GM19239 (cell line): ENCODE data around the gene CELF4.

ENCODE experiments used
- DNase-seq: peaks from one replicate; pipeline ENCODE4 v3.0.0; 2011; ENCODE audit warnings: low spot score; ENCODE audit not compliant: insufficient read length
- FAIRE-seq: peaks from 2 replicates; lab custom pipeline; 2011; peaks lifted over from hg19 to GRCh38; lab: Jason Lieb, UNC

Gene CELF4

DNA sequence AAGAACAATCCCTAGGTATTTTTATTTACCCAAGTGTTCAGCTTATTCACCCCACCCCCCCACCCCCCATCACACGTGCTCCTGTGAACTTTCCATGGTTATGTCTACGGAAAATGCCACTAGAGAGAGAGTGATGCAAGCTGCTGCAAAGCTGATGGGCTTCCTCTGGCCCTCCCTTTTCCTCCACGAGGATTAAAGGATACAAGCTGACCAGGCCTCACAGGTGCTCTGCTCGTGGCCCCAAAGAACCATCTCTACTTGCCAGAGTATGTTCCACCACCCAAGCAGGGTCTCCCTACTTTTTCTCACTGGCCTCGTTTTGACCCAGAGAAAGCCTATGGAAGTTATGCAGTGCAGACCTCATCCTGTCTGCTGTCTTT, 342.6 kb downstream of the CELF4 start:
- DNase-seq (no peak), FAIRE-seq (no peak)

DNA sequence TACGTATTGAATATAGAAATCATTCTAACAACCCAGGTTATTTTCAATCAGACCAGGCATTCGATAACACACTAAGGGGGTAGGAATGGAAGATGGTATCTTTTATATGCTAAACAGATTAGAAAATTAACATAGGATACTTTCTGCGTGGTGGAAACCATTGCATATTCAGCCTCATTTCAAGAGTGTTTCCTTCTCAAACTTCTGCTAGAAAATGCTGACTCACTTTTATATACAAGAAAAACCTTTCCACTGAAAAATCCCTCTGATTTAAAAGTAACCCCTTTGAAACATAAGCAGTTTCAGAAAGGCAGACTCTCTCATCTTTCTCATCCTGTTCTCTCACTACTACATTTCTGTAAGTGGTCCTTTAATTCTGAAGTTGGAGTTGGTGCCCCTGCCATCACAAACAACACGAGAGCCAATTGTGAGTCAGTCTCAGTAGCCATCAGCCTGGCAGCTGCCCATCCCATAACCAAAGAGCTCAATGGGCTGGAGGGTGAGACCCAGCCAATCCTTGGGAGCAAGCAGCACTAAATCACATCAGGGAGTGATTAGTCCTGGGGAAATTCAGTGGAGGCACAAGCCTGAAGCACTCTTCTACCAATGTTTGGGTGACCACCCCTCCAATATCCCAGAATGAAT, 343.1 kb downstream of the CELF4 start:
- FAIRE-seq (no peak), DNase-seq (no peak)

DNA sequence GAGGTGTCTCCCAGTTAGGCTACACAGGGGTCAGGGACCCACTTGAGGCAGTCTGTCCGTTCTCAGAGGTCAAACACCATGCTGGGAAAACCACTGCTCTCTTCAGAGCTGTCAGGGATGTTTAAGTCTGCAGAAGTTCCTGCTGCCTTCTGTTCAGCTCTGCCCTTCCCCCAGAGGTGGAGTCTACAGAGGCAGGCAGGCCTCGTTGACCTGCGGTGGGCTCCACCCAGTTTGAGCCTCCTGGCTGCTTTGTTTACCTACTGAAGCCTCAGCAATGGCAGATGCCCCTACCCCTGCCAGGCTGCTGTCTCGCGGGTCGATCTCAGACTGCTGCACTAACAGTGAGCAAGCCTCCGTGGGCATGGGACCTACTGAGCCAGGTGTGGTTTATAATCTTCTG, 346.3 kb downstream of the CELF4 start:
- no peak for DNase-seq
- no peak for FAIRE-seq

DNA sequence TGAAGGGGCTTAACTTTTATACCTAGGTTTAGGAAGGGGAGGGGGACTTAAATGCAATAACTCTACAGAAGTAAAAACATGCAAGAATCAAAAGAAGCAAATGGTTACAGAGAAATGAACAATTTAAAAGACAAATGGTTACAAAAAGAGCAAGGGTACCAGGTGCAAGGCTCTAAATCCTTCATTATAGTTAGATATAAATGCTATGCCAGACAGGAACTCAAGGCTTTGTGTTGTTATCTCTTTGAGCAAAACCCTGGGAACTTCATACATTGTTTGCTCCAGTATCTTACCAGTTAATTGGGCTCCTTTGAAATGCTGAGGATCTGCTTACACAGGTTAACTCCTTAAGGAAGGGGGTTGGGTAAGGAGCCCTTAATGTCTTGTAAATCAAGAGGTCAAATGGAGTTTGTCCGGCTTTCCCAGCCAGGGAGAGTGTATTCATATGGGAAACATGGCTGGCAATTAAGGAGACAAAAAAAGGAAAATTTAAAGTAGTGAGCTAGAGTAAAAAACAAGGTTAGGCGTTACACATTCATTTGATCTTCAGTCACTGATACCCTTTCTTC, 347.5 kb downstream of the CELF4 start:
- DNase-seq (no peak), FAIRE-seq (no peak)

DNA sequence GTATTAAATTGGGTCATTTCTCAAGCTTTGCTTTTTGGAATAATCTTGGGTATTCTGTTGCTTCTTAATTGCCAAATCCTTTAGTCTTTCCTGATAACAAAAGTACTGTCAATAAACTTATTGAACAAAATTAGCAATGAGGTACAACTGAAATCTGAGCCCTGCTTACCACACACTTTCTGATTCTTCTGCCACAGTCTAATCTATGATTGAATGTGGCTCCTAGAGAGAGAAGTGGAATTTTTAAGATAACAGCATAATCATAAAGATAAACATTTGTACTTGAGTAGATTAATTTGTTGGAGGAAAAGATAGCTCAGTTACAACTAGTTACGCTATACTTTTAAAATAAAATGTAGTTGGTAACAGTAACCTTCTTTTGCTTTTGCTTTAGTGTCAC, 354.8 kb downstream of the CELF4 start:
- FAIRE-seq (no peak), DNase-seq (no peak)

DNA sequence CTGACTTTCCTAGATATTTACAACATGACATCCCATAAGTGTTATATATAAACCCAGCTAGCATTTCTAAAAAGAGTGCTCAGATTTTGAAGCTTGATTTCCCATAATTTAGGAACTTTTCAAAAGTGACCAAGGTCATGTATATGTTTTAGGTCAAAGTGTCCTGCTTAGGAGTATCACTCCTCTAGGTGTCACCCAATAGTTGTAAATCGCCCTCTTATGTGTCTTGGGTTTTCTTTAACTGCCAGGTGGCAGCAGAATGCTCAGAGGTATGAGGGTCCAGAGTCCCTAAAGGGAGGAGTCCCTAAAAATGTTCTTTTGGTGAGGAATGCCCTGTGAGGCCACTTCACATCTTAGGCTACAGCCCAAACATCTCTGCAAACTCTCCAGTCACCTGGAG, 358.3 kb downstream of the CELF4 start:
- DNase-seq (no peak), FAIRE-seq (no peak)

DNA sequence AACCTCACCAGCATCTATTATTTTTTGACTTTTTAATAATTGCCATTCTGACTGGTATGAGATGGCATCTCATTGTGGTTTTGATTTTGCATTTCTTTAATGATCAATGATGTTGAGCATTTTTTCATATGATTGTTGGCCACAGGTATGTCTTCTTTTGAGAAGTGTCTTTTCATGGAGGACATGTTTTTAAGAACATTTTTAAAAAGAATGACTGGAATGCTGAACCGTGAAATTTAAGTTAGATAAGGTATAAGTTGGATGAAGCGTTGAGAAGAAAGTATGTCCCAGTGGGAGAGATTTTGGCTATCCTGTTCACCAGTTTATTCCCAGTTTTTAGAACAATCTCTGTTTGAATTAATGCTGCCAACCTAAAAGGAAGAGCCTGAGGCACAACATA, 365.9 kb downstream of the CELF4 start:
- DNase-seq: no peak
- FAIRE-seq: no peak
